AG09309 (cell line): ENCODE data around the gene COX4I1.
A peak's percentile ranks its signal among the peaks of the same experiment; 100 is the strongest.

Source experiments
- DNase-seq: peaks from one replicate; pipeline ENCODE4 v3.0.0-alpha.2; 2010; ENCODE audit warnings: low read depth
- H3K4me3 ChIP-seq: 2 replicates; pipeline ENCODE4 v1.5.1; 2011; ENCODE audit warnings: mild to moderate bottlenecking, low read depth, low read length, moderate library complexity; ENCODE audit not compliant: control insufficient read depth
- CTCF ChIP-seq: IDR thresholded peaks from 2 replicates; pipeline ENCODE4 v1.5.1; 2011; ENCODE audit warnings: mild to moderate bottlenecking, low read depth, low read length, inconsistent platforms; ENCODE audit not compliant: insufficient read depth, control insufficient read depth; ENCODE audit errors: missing control alignments

COX4I1 gene

GRCh38 chr16:85799497-85800320 lies at the start of gene COX4I1, which contains the start of gene EMC8:
Gene COX4I1, plus strand, starts transcription at chr16:85799695. Its CDS starts 1,511 bp downstream, at chr16:85801206.
Gene EMC8, minus strand, starts transcription at chr16:85799544. Its CDS starts 249 bp downstream, at chr16:85799295.
- H3K4me3 ChIP-seq, result peak within 1 kb of the TSS; percentile 71
- DNase-seq, result peak; percentile 69
- no peak for TF ChIP-seq CTCF

- no peak for DNase-seq
- H3K4me3 ChIP-seq, result peak overlapping the region; percentile 66
- TF ChIP-seq CTCF, result no peak
Measured at GRCh38 chr16:85749771-85750145, 49.7 kb upstream of the COX4I1 start.

GRCh38 chr16:85750146-85750826 lies 49.2 kb upstream of the COX4I1 start:
- TF ChIP-seq CTCF, result no peak
- peak overlapping the region; percentile 66 for H3K4me3 ChIP-seq
- no peak for DNase-seq

- no peak for TF ChIP-seq CTCF
- no peak for DNase-seq
- H3K4me3 ChIP-seq, result peak within 1 kb of the TSS; percentile 66
Measured at GRCh38 chr16:85750827-85751697, 48.4 kb upstream of the COX4I1 start, which contains the start of gene C16orf74. Gene C16orf74, minus strand, starts transcription at chr16:85751096. Its CDS starts 15,879 bp downstream, at chr16:85735217.

GRCh38 chr16:85751698-85752501 lies 47.6 kb upstream of the COX4I1 start:
- H3K4me3 ChIP-seq, result no peak overlapping the region
- DNase-seq, result no peak
- no peak for TF ChIP-seq CTCF
